SK-N-SH (cell line): Measurements from ENCODE around the gene NR2C2AP.

Source experiments
- CHD2 ChIP-seq: fragments of 150-350 bp; IDR thresholded peaks from 2 replicates; pipeline ENCODE4 v1.6.1; 2018; ENCODE audit warnings: low read length; ENCODE audit not compliant: partially characterized antibody
- CTCF ChIP-seq: fragments of 200-600 bp; sonication (generic); IDR thresholded peaks from 2 replicates; pipeline ENCODE4 v1.6.1; 2017; ENCODE audit warnings: antibody characterized with exemption, mild to moderate bottlenecking, moderate library complexity
- MAX ChIP-seq: IDR thresholded peaks from 2 replicates; pipeline ENCODE4 v1.4.0; 2012; ENCODE audit warnings: low read depth
- NFIC ChIP-seq: IDR thresholded peaks from 2 replicates; pipeline ENCODE4 v1.4.0; 2012; ENCODE audit warnings: borderline replicate concordance
- POLR2AphosphoS5 ChIP-seq: IDR thresholded peaks from 2 replicates; pipeline ENCODE4 v1.6.1; 2012; ENCODE audit warnings: low read depth, low read length
- RAD21 ChIP-seq: IDR thresholded peaks from 2 replicates; pipeline ENCODE4 v1.6.1; 2012; ENCODE audit warnings: mild to moderate bottlenecking, low read length
- REST ChIP-seq: IDR thresholded peaks from 2 replicates; pipeline ENCODE4 v1.6.1; 2012; ENCODE audit warnings: mild to moderate bottlenecking, low read depth, low read length, moderate library complexity
- TAF1 ChIP-seq: IDR thresholded peaks from 2 replicates; pipeline ENCODE4 v1.6.1; 2012; ENCODE audit warnings: low read depth, mild to moderate bottlenecking, low read length, moderate library complexity, borderline replicate concordance

- TF ChIP-seq CTCF (no peak), MAX (no peak), TAF1 (no peak), REST (no peak), POLR2AphosphoS5 (no peak), CHD2 (no peak), RAD21 (no peak), NFIC (no peak)
Observed at GRCh38 chr19:19209372-19209771, 6.2 kb upstream of the NR2C2AP start.
